Peyer's patch (tissue), 4 donors: ENCODE data around the gene CLTA. TPM values are rescaled to one million over a fixed set of nuclear protein-coding genes. Genes with fewer than 3 reads are reported as not detected.

Experiments
- DNase-seq, 3 donors: peaks; one replicate each; pipeline ENCODE4 v3.0.0-alpha.2; 2017 to 2019
- H3K27ac ChIP-seq, 4 donors: fragments of 200-600 bp; sonication (generic); one replicate each; pipeline ENCODE4 v1.5.1; 2016 to 2019
- H3K27me3 ChIP-seq, 2 donors: fragments of 200-600 bp; sonication (generic); one replicate each; pipeline ENCODE4 v1.5.1; 2019
- H3K36me3 ChIP-seq, 3 donors: fragments of 200-600 bp; sonication (generic); one replicate each; pipeline ENCODE4 v1.5.1; 2016 to 2019
- H3K4me1 ChIP-seq, 4 donors: fragments of 200-600 bp; sonication (generic); one replicate each; pipeline ENCODE4 v1.5.1; 2016 to 2019
- H3K4me3 ChIP-seq, 4 donors: fragments of 200-600 bp; sonication (generic); 1 replicate in 3 of 4; 2 replicates in 1 of 4; pipeline ENCODE4 v1.5.1; 2016 to 2019; ENCODE audit warnings: mild to moderate bottlenecking in 1 of 4
- H3K9me3 ChIP-seq, 4 donors: fragments of 200-600 bp; sonication (generic); one replicate each; pipeline ENCODE4 v1.5.1; 2016 to 2019; ENCODE audit warnings: mild to moderate bottlenecking in 1 of 4
- POLR2A ChIP-seq, 2 donors: fragments of 450-650 bp; IDR thresholded peaks; one replicate each; pipeline ENCODE4 v1.5.1; 2017; ENCODE audit warnings: antibody characterized with exemption in 2 of 2, mild to moderate bottlenecking in 2 of 2, moderate library complexity in 2 of 2
- total RNA-seq, 4 donors: library from RNA; depleted of rRNA; stranded (reverse); fragments of >200 nt; gene quantifications; one replicate each; pipeline ENCODE4 v1.1.0, GENCODE V29; 2016
- TF ChIP-seq, protein P1 (sequence below), 6 experiments: fragments of 450-650 bp in 4 of 6; fragments of 200-600 bp in 2 of 6; sonication (generic) in 1 of 6; IDR thresholded peaks; one replicate each; pipeline ENCODE4 v1.5.1; 2017 to 2019; ENCODE audit warnings: antibody characterized with exemption in 6 of 6, mild to moderate bottlenecking in 3 of 6, moderate library complexity in 1 of 6

CLTA gene
- total RNA-seq, 4 donors from 2014 or later, result 131 to 150 (median 133) TPM

DNA sequence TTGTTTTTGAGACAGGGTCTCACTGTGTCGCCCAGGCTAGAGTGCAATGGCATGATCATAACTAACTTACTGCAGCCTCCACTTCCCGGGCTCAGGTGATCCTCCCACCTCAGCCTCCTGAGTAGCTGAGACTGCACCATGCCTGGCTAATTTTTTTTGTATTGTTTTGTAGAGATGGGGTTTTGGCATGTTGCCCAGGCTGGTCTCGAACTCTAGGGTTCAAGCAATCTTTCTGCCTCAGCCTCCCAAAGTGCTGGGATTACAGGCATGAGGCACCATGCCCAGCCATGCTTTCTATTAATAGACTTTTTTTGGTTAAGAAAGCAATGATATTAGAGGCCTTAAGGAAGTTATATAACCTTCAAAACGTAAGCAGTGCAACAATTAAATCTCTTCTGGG lies 23.3 kb downstream of the CLTA start:
- DNase-seq, result no peak
- Histone ChIP-seq H3K4me1 (no peaks in the 10 kb centered on the region), H3K4me3 (no peak overlapping the region), H3K27me3 (no peaks in the 10 kb centered on the region), H3K9me3 (no peaks in the 10 kb centered on the region), H3K27ac (no peak overlapping the region), H3K36me3 (peaks cover 0 to 78% (median 4%) of the 10 kb centered on the region in 3 donors)
- TF ChIP-seq, protein P1, sequence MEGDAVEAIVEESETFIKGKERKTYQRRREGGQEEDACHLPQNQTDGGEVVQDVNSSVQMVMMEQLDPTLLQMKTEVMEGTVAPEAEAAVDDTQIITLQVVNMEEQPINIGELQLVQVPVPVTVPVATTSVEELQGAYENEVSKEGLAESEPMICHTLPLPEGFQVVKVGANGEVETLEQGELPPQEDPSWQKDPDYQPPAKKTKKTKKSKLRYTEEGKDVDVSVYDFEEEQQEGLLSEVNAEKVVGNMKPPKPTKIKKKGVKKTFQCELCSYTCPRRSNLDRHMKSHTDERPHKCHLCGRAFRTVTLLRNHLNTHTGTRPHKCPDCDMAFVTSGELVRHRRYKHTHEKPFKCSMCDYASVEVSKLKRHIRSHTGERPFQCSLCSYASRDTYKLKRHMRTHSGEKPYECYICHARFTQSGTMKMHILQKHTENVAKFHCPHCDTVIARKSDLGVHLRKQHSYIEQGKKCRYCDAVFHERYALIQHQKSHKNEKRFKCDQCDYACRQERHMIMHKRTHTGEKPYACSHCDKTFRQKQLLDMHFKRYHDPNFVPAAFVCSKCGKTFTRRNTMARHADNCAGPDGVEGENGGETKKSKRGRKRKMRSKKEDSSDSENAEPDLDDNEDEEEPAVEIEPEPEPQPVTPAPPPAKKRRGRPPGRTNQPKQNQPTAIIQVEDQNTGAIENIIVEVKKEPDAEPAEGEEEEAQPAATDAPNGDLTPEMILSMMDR (IDR thresholded peaks at IDR 0.05), result no peak
- no peak for TF ChIP-seq POLR2A (IDR thresholded peaks at IDR 0.05)

GRCh38 chr9:36214571-36214970 lies 23.9 kb downstream of the CLTA start:
- no peak for DNase-seq
- TF ChIP-seq POLR2A (IDR thresholded peaks at IDR 0.05), result no peak
- Histone ChIP-seq H3K4me3 (no peak overlapping the region), H3K4me1 (no peaks in the 10 kb centered on the region), H3K36me3 (peaks cover 0 to 78% (median 2%) of the 10 kb centered on the region in 3 donors), H3K27me3 (no peaks in the 10 kb centered on the region), H3K27ac (no peak overlapping the region), H3K9me3 (no peaks in the 10 kb centered on the region)

DNA sequence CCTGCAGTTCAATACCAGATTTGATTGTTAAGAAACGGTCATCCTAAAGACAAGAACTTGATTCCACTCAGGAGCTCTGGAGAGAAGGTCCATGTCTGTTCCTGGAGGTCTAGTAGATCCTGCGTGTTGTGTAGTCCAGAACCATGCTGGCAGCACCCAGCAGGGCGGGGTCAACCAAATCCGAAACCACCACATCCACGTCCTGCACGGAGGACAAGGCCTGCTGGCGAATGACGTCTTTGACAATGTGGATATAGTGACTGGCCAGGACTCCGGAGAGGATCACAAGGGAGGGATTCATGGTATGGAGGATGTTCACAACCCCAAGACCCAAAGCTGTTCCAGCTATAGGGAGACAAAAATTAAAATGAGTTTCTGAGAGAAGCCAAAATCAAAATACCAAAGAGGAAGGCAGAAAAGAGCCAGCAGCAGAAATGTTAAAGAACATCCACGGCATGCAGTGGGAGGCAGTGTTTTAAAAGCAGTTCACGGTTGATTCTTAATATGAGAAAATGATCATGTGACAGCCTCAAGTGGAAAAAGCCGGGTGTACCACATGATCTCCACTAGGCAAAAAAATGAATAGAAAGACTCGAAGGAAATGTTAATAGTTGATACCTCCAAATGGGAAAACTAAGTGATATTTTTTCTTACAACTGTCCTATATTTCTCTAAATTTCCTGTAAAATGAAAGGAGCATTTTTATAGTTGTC lies 26.7 kb downstream of the CLTA start:
- H3K9me3 ChIP-seq, result peaks cover 0 to under 1% (median 0%) of the 10 kb centered on the region in 4 donors
- no peak overlapping the region for H3K4me3 ChIP-seq
- TF ChIP-seq POLR2A (IDR thresholded peaks at IDR 0.05), result no peak
- TF ChIP-seq, protein P1 (IDR thresholded peaks at IDR 0.05), result no peak
- peaks cover 0 to 78% (median 0%) of the 10 kb centered on the region in 3 donors for H3K36me3 ChIP-seq
- H3K27me3 ChIP-seq, result no peaks in the 10 kb centered on the region
- no peaks in the 10 kb centered on the region for H3K4me1 ChIP-seq
- no peak overlapping the region for H3K27ac ChIP-seq
- no peak for DNase-seq

GRCh38 chr9:36218011-36218410 lies 27.3 kb downstream of the CLTA start:
- no peaks in the 10 kb centered on the region for H3K4me1 ChIP-seq
- H3K9me3 ChIP-seq, result peaks cover 0 to 3% (median 0%) of the 10 kb centered on the region in 4 donors
- H3K4me3 ChIP-seq, result no peak overlapping the region
- H3K27me3 ChIP-seq, result no peaks in the 10 kb centered on the region
- peaks cover 0 to 79% (median 0%) of the 10 kb centered on the region in 3 donors for H3K36me3 ChIP-seq
- no peak for DNase-seq
- no peak overlapping the region for H3K27ac ChIP-seq
- TF ChIP-seq, protein P1 (IDR thresholded peaks at IDR 0.05), result no peak
- TF ChIP-seq POLR2A (IDR thresholded peaks at IDR 0.05), result no peak

DNA sequence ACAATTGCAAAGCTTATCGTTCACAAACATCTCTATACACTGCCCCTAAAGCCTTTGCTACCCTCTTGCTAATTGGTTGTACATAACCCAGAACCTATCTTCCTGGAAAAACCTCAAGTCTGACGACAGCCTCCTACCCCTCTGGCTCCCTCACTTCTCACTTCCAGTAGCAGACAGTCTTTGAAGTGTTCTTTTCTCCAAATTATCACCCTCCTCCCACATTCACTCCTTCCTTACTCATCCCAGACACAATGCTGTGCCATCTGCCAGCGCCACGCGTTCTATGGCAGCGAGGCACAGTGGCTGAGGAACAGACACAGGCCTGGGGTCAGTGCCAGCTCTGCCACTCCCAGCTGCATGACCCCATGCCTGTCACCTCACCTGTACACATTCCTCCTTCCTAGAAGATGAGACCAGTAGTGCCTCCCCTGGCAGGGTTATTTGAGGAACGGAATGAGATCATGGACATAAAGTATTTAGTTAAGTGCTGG lies 27.7 kb downstream of the CLTA start:
- Histone ChIP-seq H3K4me1 (no peaks in the 10 kb centered on the region), H3K9me3 (peaks cover 0 to 3% (median 0%) of the 10 kb centered on the region in 4 donors), H3K27me3 (no peaks in the 10 kb centered on the region), H3K36me3 (peaks cover 0 to 79% (median 0%) of the 10 kb centered on the region in 3 donors), H3K27ac (no peak overlapping the region), H3K4me3 (no peak overlapping the region)
- DNase-seq, result no peak
- TF ChIP-seq POLR2A (IDR thresholded peaks at IDR 0.05), result no peak
- TF ChIP-seq, protein P1 (IDR thresholded peaks at IDR 0.05), result no peak

DNA sequence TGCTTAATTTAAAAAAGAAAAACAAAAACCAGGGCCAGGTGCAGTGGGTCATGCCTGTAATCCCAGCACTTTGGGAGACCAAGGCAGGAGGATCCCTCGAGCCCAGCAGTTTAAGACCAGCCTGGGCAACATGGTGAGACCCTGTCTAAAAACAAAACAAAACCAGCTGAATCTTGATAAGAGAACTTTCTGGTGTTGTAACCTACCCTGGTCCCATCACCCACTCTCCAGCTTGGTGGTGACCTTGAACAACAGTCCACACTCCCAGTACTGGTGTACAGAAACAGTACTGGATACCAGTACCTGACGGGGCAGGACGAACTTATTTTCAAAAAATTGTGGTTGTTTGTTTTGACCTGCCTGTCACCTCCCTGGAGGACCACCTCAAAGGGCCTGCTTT lies 30.9 kb downstream of the CLTA start:
- no peak for DNase-seq
- peaks cover 0 to 98% (median 0%) of the 10 kb centered on the region in 3 donors for H3K36me3 ChIP-seq

More for the DNA sequence above, 30.9 kb downstream of the CLTA start:
- H3K4me1 ChIP-seq, result no peaks in the 10 kb centered on the region
- H3K27ac ChIP-seq, result no peak overlapping the region
- no peak overlapping the region for H3K4me3 ChIP-seq
- H3K9me3 ChIP-seq, result peaks cover 0 to 3% (median 0%) of the 10 kb centered on the region in 4 donors
- TF ChIP-seq POLR2A (IDR thresholded peaks at IDR 0.05), result no peak
- TF ChIP-seq, protein P1 (IDR thresholded peaks at IDR 0.05), result no peak
- H3K27me3 ChIP-seq, result no peaks in the 10 kb centered on the region
